Psoas muscle (tissue), 8 donors: ENCODE results near the gene SERPINB3. TPM values are rescaled to one million over a fixed set of nuclear protein-coding genes. Genes with fewer than 3 reads are reported as not detected.

ENCODE experiments used
- ATAC-seq, 4 donors: fragments of 200-7000 bp; cut with Tn5 transposase; one replicate each; pipeline ENCODE4 v1.9.1; 2020; ENCODE audit warnings: moderate library complexity in 3 of 4, mild to moderate bottlenecking in 2 of 4
- DNase-seq, 2 donors: peaks; one replicate each; pipeline ENCODE4 v3.0.0-alpha.2; 2020
- H3K27ac ChIP-seq: fragments of 200-600 bp; one replicate; pipeline ENCODE4 v1.8.0; 2022
- H3K27me3 ChIP-seq, 3 donors: fragments of 200-600 bp in 1 of 3; one replicate each; pipeline versions ENCODE4 v1.6.1 to v1.8.0; 2013 to 2022; ENCODE audit warnings: low read length in 2 of 3, mild to moderate bottlenecking in 2 of 3, moderate library complexity in 1 of 3; ENCODE audit not compliant: insufficient read depth in 3 of 3
- H3K36me3 ChIP-seq, 2 donors: fragments of 200-600 bp in 1 of 2; one replicate each; pipeline versions ENCODE4 v1.6.1 to v1.8.0; 2013 to 2022; ENCODE audit warnings: low read depth in 1 of 2, mild to moderate bottlenecking in 1 of 2, moderate library complexity in 1 of 2; ENCODE audit not compliant: insufficient read depth in 1 of 2
- H3K4me1 ChIP-seq: fragments of 200-600 bp; one replicate; pipeline ENCODE4 v1.8.0; 2022
- H3K4me3 ChIP-seq: fragments of 200-600 bp; one replicate; pipeline ENCODE4 v1.8.0; 2022; ENCODE audit warnings: mild to moderate bottlenecking
- H3K9me3 ChIP-seq: fragments of 200-600 bp; one replicate; pipeline ENCODE4 v1.8.0; 2022
- WGBS, 3 donors: extraction: QIAGEN DNeasy Blood & Tissue Kit; methylation state at CpG; one replicate each; pipeline versions ENCODE4 v1.1.6 to v1.1.7; 2013; 5-methylcytosine and 5-hydroxymethylcytosine counted together
- intact Hi-C, 2 donors: fragments of 100-400 bp; cut with DNase I; formaldehyde crosslinking; loops; one replicate each; pipeline versions ENCODE4 v1.11.0 to v1.14.2; 2022
- polyA plus RNA-seq, 3 donors: library from polyadenylated mRNA; stranded (reverse); fragments of 200-250 nt; gene quantifications; one replicate each; pipeline ENCODE4 v1.2.3, GENCODE V29; 2013
- total RNA-seq, 4 donors: library from RNA; stranded (reverse); fragmentation: NEBNext Ultra II Directional in 2 of 4; extraction: Animal tissue kit (Norgen Biotek cat#: 25700) in 2 of 4; gene quantifications; one replicate each; pipeline versions ENCODE4 v1.2.1 to v1.2.4, GENCODE V29; 2021 to 2023
- TF ChIP-seq, protein P1 (sequence below): fragments of 200-600 bp; IDR thresholded peaks from one replicate; pipeline ENCODE4 v1.8.0; 2022; ENCODE audit warnings: antibody characterized with exemption
- donor health status: healthy with polysubstance abuse.
- donor health status: DM: no; HTN: no; CAD: no; lungs with moderate emphysema.
- donor health status: Bipolar disorder and iron deficiency.
- donor health status: healthy.
- donor health status: DM: yes; HTN: yes; CAD: no.
- donor health status: DM: no; HTN: no; CAD: no.
- donor health status: DM: no; HTN: no; CAD: no.
- donor health status: DM: yes; HTN: yes; CAD: no.

SERPINB3 gene
- total and polyA plus RNA-seq, 7 donors = 0.03 to 0.12 (median 0.07) TPM; not detected in 3

DNA sequence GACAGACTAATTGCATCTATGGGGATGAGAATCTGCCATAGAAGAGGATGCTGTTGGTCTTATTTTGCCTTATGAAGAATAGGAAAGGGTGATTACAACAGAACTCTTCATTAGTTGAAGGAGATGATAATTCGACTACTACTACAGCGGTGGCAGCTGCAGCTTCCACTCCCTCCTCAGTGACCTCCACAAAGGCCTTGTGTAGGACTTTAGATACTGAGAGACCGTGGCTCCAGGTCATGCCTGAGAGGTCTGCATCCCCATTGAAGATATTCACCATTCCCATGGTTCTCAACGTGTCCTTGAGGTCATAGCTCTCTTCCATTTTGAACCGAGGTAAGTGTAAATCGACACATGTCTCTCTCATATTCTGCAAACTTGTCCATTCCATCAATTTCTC lies 24.0 kb downstream of the SERPINB3 start:
- ATAC-seq (no peak), DNase-seq (no peak)
- Histone ChIP-seq H3K4me1 (no peaks in the 10 kb centered on the region), H3K27me3 (no peaks in the 10 kb centered on the region), H3K9me3 (no peaks in the 10 kb centered on the region), H3K36me3 (no peaks in the 10 kb centered on the region), H3K27ac (no peak overlapping the region), H3K4me3 (no peak overlapping the region)
- WGBS, 3 donors = 84 to 88% (median 86%) methylated on average over 6 of the region's 6 CpGs
- intact Hi-C loops = no loop called here
- TF ChIP-seq, protein P1, sequence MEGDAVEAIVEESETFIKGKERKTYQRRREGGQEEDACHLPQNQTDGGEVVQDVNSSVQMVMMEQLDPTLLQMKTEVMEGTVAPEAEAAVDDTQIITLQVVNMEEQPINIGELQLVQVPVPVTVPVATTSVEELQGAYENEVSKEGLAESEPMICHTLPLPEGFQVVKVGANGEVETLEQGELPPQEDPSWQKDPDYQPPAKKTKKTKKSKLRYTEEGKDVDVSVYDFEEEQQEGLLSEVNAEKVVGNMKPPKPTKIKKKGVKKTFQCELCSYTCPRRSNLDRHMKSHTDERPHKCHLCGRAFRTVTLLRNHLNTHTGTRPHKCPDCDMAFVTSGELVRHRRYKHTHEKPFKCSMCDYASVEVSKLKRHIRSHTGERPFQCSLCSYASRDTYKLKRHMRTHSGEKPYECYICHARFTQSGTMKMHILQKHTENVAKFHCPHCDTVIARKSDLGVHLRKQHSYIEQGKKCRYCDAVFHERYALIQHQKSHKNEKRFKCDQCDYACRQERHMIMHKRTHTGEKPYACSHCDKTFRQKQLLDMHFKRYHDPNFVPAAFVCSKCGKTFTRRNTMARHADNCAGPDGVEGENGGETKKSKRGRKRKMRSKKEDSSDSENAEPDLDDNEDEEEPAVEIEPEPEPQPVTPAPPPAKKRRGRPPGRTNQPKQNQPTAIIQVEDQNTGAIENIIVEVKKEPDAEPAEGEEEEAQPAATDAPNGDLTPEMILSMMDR = no peak

DNA sequence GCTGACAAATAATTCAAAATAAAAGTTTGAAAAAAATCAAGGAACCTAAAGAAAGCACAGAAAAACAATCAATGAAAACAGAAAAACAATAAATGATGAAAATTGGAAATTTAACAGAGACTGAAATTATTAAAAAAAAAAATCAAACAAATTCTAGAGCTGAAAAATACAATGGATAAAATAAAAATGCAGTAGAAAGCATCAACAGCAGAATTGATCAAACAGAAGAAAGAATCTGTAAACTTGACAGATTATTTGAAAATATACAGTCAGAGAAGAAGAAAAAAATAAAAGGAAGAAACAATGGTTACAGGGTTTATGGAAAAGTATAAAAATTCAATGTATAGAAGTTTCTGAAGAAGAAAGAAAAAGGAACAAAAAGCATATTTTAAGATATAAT lies 33.9 kb downstream of the SERPINB3 start:
- Histone ChIP-seq H3K27me3 (no peaks in the 10 kb centered on the region), H3K9me3 (peaks cover 12% of the 10 kb centered on the region)
- TF ChIP-seq, protein P1 = no peak

DNA sequence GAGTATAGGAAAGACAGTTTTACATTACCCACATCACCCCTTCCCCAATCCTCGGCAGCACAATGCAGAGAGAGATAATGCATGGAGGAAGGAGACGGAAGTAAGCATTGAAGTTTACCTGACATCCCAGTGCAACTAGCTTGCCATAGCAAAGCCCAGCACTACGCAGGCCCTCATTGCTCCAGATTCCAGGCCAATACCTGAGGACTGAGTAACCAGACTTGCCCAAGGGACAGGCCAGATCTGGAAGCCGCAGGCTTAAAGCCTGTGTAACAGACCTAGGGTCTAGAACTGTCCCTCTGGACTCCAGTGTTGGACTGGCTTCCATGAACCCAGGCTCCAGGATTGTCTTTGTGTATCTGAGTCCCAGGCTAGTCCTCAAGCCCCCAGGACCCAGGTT lies 35.3 kb downstream of the SERPINB3 start:
- no peak overlapping the region for H3K27ac ChIP-seq
- 59 to 72% (median 69%) methylated on average over 4 of the region's 4 CpGs for WGBS, 3 donors
- H3K4me3 ChIP-seq = no peak overlapping the region
- ATAC-seq (no peak), DNase-seq (no peak)
- no peaks in the 10 kb centered on the region for H3K27me3 ChIP-seq
- TF ChIP-seq, protein P1 = no peak
- intact Hi-C loops = no loop called here
- peaks cover 12% of the 10 kb centered on the region for H3K9me3 ChIP-seq
- H3K4me1 ChIP-seq = no peaks in the 10 kb centered on the region
- H3K36me3 ChIP-seq = no peaks in the 10 kb centered on the region

More for the DNA sequence above, 33.9 kb downstream of the SERPINB3 start:
- intact Hi-C loops = no loop called here
- Histone ChIP-seq H3K36me3 (no peaks in the 10 kb centered on the region), H3K27ac (no peak overlapping the region), H3K4me3 (no peak overlapping the region), H3K4me1 (no peaks in the 10 kb centered on the region)
- no peak for DNase-seq
- no peak for ATAC-seq

DNA sequence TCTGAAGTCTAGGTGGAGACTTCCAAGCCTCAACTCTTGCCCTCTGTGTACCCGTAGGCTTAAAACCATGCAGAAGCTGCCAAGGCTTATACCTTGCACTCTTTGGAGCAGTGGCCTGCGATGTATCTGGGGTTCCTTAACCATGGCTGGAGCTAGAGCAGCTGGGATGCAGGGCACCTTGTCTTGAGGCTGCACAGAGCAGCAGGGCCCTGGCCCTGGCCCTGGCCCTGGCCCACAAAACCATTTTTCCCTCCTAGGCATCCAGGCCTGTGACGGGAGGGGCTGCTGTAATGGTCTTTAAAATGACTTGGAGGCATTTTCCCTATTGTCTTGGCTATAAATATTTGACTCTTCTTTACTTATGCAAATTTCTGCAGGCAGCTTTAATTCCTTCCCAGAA lies 36.8 kb downstream of the SERPINB3 start:
- Histone ChIP-seq H3K9me3 (no peaks in the 10 kb centered on the region), H3K27me3 (no peaks in the 10 kb centered on the region), H3K4me1 (no peaks in the 10 kb centered on the region), H3K4me3 (no peak overlapping the region), H3K27ac (no peak overlapping the region), H3K36me3 (no peaks in the 10 kb centered on the region)
- DNase-seq (no peak), ATAC-seq (no peak)
- TF ChIP-seq, protein P1 = no peak
- intact Hi-C loops = no loop called here
- 79 to 86% (median 83%) methylated on average over 3 of the region's 3 CpGs for WGBS, 3 donors

DNA sequence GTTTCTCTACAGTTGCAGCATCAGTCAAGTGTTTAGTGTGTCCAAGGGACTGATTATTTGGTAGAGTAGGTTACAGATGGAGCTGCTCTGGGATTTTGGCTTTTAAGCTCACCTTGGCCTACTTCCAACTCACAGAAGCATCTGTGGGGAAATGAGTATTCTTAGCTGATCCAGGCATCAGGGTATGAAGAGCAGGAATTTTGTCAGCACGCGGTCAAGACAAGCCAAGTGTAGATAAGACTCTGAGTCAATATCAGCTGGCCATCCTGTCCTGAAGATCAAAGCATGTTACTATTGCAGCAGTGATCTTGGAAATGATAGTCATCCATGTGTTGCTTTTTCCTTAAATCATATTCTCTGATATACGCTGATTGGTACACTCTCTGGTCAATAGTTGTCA lies 42.0 kb downstream of the SERPINB3 start:
- Histone ChIP-seq H3K9me3 (no peaks in the 10 kb centered on the region), H3K27ac (no peak overlapping the region), H3K4me1 (no peaks in the 10 kb centered on the region), H3K4me3 (no peak overlapping the region), H3K27me3 (no peaks in the 10 kb centered on the region), H3K36me3 (no peaks in the 10 kb centered on the region)
- TF ChIP-seq, protein P1 = no peak
- 78 to 89% (median 86%) methylated on average over 3 of the region's 3 CpGs for WGBS, 3 donors
- ATAC-seq (no peak), DNase-seq (no peak)
- intact Hi-C loops = no loop called here
